H1 (cell line): ENCODE results near the gene CSAG2. TPM values are rescaled to one million over a fixed set of nuclear protein-coding genes. Genes with fewer than 3 reads are reported as not detected.

Source experiments
- CHD7 ChIP-seq: fragments of 300-600 bp; sonication (generic); IDR thresholded peaks from 2 replicates; pipeline ENCODE4 v1.7.1; 2012; ENCODE audit warnings: low read length, moderate library complexity, mild to moderate bottlenecking, inconsistent platforms; ENCODE audit not compliant: insufficient replicate concordance
- CTBP2 ChIP-seq: IDR thresholded peaks from 2 replicates; pipeline ENCODE4 v1.7.0; 2011; ENCODE audit warnings: borderline replicate concordance, mild to moderate bottlenecking, moderate library complexity, mixed read lengths, low read length; ENCODE audit not compliant: insufficient read depth, insufficient read length
- KDM1A ChIP-seq: fragments of 200-600, 300-600 bp; sonication (generic); IDR thresholded peaks from 2 replicates; pipeline ENCODE4 v1.7.1; 2016; ENCODE audit warnings: mild to moderate bottlenecking, low read length, borderline replicate concordance
- POLR2A ChIP-seq, 2 experiments: IDR thresholded peaks; 1 replicate in 1 of 2; 2 replicates in 1 of 2; pipeline ENCODE4 v1.6.1; 2011; ENCODE audit warnings: low read depth in 2 of 2, low read length in 2 of 2, mild to moderate bottlenecking in 2 of 2; ENCODE audit errors: control extremely low read depth in 1 of 2
- SRF ChIP-seq: IDR thresholded peaks from 2 replicates; pipeline ENCODE4 v1.6.1; 2011; ENCODE audit warnings: mild to moderate bottlenecking, low read depth, low read length, moderate library complexity
- YY1 ChIP-seq: IDR thresholded peaks from 2 replicates; pipeline ENCODE4 v1.6.1; 2011; ENCODE audit warnings: low read depth, mild to moderate bottlenecking, low read length
- polyA plus RNA-seq, 7 experiments: library from polyadenylated mRNA; depleted of rRNA in 3 of 7; stranded (reverse) in 5 of 7; unstranded in 2 of 7; fragments of >200 nt in 5 of 7; fragments of 200-250 nt in 2 of 7; gene quantifications; 1 replicate in 5 of 7; 2 replicates in 1 of 7; 4 replicates in 1 of 7; pipeline versions ENCODE4 v1.2.1 to v1.2.3, GENCODE V29; 2011 to 2013; ENCODE audit warnings: missing spikeins in 2 of 7, mixed read lengths in 2 of 7
- total RNA-seq: library from RNA; stranded (reverse); fragmentation: NEBNext Ultra II Directional; extraction: Animal tissue kit (Norgen Biotek cat#: 25700); gene quantifications from 2 replicates; pipeline ENCODE4 v1.2.1, GENCODE V29; 2021

Gene CSAG2
- total and polyA plus RNA-seq, 2 of the 8 experiments (the other 6 are each of a cell fraction or from before 2014, with no cell fraction given) = 0.39 TPM; not detected in 1

- no peak for TF ChIP-seq CHD7
- no peak for TF ChIP-seq YY1
- TF ChIP-seq KDM1A = no peak
- TF ChIP-seq CTBP2 = no peak
- TF ChIP-seq POLR2A (IDR thresholded peaks at IDR 0.05; ENCODE audit: control extremely low read depth in 1 of 2, low read depth in 2 of 2, low read length in 2 of 2) = no peak
- TF ChIP-seq SRF = no peak
- TF ChIP-seq, all 59 proteins: peak for 0
These were observed 26.0 kb upstream of the CSAG2 start (continued) for GRCh38 chrX:152735101-152735500.
